ENCODE data around the gene UBE2J2.

The UBE2J2 gene

DNA sequence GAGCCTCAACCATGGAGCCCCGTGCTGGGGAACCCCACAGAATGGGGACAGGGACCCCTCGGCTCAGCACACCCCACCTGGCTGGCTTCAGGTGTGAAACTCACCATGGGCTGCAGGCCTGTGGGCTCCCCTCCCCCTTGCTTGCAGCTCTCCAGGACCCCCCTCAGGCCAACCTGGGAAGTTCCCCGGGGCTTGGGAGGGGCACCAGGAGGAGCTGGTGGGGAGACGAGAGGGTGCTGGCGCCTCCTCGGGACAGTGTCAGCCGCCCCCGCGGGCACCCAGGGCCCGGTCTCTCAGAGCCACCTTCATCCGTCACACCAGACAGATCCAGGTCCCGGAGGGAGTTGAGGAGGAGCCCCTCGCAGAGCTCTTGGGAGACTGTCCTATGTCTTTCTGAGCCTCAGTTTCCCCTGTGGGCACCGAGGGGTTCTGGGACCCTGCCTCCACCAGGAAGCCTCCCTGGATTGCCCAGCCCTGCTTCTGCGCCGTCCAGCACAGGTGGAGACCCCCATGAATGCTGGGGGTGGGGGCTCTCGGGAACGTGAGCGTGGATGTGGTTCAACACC is 66.6 kb downstream of the UBE2J2 start:
- DNase-seq: no peak

DNA sequence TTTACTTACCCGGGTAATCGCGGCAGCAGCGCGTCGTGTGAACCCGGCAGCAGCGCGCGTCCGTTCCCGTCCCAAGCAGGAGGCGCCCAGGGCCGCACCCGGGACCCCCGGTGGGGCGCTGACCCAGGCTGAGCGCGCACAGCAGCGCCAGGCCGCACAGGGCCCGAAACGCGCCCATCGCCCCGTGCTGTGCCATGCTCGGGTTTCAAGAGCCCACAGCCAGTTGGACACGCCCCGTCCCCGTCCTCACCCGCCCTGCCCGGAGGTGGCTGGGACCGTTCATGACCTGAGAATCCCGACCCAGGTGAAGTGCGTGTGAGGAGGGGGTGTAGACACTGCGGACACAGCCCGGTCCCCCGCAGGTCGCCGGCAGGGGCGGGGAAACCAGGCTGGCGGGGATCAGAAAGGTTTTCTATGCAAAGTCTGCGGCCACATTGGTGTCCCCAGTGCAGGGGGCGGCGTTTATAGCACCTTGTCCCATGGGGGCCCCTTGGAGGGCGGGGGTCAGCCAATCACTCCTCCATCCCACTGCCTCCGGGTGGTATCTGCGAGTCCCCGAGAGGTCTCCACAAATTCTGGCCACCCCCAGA is 67.2 kb downstream of the UBE2J2 start, which contains the start of gene TNFRSF18:
Gene TNFRSF18, minus strand, starts transcription at position 217 of the 590 bp plus-strand sequence. Its CDS starts 21 bp downstream, at position 196.
- DNase-seq: peak; percentile 72

DNA sequence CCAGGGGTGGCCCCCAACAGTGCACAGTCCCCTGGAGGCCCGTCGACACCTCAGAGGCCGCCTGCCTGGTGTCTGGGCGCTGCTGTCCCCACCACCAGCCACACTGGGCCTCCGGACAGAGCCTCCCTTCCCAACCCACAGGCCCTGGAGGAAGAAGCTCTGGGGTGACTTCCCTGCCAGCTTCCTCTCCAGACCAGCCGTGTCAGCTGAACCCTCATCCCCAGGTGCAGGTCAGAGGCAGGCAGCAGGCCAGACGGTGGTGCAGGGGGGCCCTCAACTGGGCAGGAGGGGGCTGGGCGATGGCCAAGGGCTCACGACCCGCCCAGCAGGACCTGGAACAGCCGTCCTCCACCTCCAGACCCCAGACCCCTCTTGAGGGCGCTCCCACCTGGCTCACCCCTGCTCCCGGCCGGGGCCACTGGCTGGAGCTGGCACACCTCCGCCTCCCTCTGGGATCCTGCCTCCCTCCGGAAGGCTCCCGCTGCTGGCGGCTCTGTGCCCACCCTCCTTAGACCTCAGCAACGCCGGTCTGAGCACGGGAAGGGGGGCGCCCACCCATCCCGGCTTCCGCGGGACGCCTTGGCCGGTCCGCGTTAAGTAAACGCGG is 67.8 kb downstream of the UBE2J2 start:
- no peak for DNase-seq

DNA sequence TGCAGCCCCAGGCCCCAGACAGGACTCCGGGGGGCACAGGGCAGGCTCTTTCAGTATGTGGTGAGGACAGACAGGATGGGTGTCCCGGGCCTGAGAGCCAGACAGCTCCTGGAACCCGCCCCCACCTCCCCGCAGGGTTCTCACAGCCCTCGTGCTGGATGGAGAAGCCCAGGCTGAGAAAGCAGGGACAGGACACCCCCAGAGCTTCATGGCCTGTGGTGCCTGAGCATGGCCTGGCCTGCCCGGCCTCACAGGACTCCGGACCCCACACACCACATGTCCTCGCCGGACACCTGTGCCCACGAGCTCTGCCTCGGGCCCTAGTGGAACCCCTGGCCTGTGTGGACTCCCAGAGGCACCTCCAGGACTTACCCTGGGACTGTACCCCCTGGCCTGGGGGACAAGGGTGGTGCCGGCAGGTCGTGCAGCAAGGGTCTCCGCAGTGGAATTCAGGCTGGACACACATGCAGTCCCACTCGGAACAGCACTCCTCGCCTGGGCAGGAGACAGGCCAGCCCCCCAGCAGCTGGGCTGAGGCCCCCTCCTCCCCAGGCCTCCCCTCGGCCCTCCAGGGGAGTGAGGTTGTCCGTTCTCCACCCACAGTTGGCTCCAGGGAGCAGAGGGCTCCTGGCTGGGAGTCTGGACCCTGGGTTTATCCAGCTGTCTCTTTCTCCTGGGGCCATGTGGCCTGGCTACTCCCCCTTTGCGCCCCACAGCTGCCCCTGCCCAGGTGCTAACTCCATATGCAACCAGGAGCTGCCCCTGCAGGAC is 68.5 kb downstream of the UBE2J2 start:
- no peak for DNase-seq

DNA sequence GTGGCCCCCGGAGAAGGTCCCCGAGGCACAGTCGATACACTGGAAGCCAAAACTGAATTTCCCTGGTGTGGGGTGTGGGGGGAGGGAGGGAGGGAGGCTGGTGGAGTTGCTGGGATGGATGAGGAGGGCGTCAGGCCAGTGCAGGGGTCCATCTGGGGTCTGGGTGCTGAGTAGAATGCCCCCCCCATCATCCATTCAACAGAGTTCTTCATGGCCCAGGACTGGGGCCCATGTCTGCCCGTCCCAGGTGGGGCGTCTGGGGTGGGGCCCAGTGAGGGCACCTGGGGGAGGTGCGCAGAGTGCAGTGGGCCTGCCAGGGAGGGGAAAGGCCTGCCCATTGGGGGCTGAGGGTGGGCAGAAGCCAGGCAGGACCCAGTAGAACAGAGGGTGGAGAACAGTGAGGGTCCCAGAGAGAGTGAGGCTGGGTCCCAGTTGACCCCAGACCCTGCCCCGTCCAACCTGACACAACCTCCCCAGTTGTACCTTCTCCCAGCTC is 69.2 kb downstream of the UBE2J2 start:
- no peak for DNase-seq
